Measurements from ENCODE around the gene ABCC3. TPM values are rescaled to one million over a fixed set of nuclear protein-coding genes. Genes with fewer than 3 reads are reported as not detected.

ABCC3 gene
- 3.8 and 13.9 TPM in 2 replicates for total RNA-seq

DNA sequence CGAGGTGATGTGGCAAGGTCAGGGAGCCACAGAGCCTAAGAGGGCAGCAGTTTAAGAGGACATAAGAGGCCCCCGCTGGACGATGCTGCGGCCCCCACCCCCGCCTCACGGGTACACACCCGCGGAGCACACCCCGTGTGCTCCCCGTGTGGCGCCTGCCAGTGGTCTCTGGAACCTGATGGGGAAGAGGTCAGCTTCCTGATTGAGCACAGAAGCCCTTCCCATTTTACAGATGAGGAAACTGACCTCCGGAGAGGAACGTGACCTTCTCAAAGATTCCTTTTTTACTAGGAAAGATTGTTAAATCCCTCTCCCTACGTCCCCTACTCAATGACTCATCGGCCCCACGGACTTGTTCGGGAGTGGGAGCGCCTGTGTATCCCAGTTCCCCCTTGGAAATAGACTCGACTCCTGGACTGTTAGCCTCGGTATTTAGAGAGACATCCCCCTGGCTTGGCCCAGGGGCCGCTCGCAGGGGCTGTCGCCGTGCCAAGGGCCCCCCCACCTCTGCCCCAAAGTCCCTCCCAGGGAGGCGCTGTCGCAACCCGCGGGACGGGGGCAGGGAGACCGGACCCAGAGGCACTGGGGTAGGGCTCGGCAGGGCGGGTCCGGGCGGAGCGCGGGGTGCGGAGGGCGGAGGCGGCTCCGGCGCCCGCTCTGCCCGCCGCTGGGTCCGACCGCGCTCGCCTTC is at the start of gene ABCC3:
ABCC3 (plus strand) TSS at position 658 of the 691 bp plus-strand sequence. CDS start 56 bp downstream, outside the sequence.

DNA sequence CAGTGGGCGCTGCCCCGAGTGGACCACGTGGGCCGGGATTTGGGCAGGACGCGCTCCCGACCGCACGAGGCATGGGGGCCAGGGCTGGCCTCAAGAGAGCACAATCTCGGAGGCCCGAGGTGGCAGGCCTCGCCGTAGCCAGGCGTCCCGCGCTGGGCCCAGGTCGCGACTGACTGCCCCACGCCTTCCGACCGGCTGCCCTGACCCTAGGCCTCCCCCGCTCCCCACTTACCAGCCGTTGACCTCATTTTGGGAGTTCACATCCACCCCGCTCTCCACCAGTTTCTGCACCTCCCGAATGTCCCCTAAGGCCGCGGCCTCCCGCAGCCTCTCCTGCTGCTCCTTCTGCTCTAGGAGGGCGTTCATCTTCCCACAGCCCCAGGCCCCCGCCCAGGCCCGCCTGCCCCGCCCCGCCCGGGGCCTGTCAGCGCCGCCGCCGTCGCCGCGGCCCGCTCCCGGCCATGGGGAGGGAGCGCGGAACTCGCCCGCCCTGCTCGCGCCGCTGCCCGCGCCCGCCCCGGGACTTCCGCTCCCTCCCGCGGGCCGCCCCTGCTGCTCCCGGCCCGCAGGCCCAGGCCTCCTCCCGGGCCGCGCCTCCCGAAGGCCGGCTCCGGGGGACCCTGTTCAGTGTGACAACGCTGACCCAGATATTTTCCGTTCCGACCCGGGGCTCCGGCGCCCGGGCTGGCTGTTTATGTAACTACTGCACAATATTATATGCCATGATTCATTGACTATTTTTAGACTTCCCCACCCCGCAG is 72.8 kb downstream of the ABCC3 start, which contains the start of gene ANKRD40:
ANKRD40 (minus strand) TSS at position 626 of the 761 bp plus-strand sequence; CDS start at position 366, 260 bp downstream.

GRCh38 chr17:50719144-50719923 is 84.7 kb downstream of the ABCC3 start, which contains the start of gene LUC7L3:
Gene LUC7L3 (plus strand): TSS chr17:50719603. CDS start chr17:50719733, 130 bp downstream.

Other genes starting within 250 kb of the ABCC3 start
- 84.1 and 150 TPM in 2 replicates for gene LRRC59, start 237.4 kb upstream of the ABCC3 start, total RNA-seq
- 26.7 and 40.0 TPM in 2 replicates for gene ACSF2, start 208.7 kb upstream of the ABCC3 start, total RNA-seq
- not detected in 2 replicates for gene CHAD, start 166.0 kb upstream of the ABCC3 start, total RNA-seq
- gene RSAD1, start 156.0 kb upstream of the ABCC3 start, total RNA-seq = 13.7 and 21.5 TPM in 2 replicates
- 0.09 and 0.23 TPM in 2 replicates for gene MYCBPAP, start 126.4 kb upstream of the ABCC3 start, total RNA-seq
- gene EPN3, start 102.1 kb upstream of the ABCC3 start, total RNA-seq = 0.23 and 0.51 TPM in 2 replicates
- gene SPATA20, start 87.7 kb upstream of the ABCC3 start, total RNA-seq = 71.4 and 89.9 TPM in 2 replicates
- gene CACNA1G, start 74.2 kb upstream of the ABCC3 start, total RNA-seq = 0.60 and 0.82 TPM in 2 replicates
- gene ANKRD40, start 73.0 kb downstream of the ABCC3 start, total RNA-seq = 22.2 and 23.3 TPM in 2 replicates
- gene LUC7L3, start 84.7 kb downstream of the ABCC3 start, total RNA-seq = 15.6 and 21.0 TPM in 2 replicates
- not detected in 2 replicates for gene ANKRD40CL, start 132.6 kb downstream of the ABCC3 start, total RNA-seq
- 0.09 TPM in 1 of 2 replicates, not detected in the other for gene WFIKKN2, start 200.7 kb downstream of the ABCC3 start, total RNA-seq
- gene TOB1, start 231.5 kb downstream of the ABCC3 start, total RNA-seq = 11.0 and 15.9 TPM in 2 replicates

Data from pericardium fibroblast (primary cell).